Stimulated activated naive CD4-positive, alpha-beta T cell treated with Interleukin-2 at 50 U/mL for 16 hours (primary cell): ENCODE measurements around the gene BRD3OS.
"Not testable (repeated sequence)": the region's sequence is repeated elsewhere in the genome, so short reads cannot be mapped to it uniquely, and the experiment has no call there.

Source experiments
- DNase-seq: peaks from one replicate; lab custom pipeline; 2025; lab: John Stamatoyannopoulos, UW

Gene BRD3OS

GRCh38 chr9:134024828-134025605, at the start of gene BRD3OS:
Gene BRD3OS, plus strand, starts transcription at chr9:134025481. Its CDS starts 1,267 bp downstream, at chr9:134026748.
- DNase-seq = peak; percentile 93

GRCh38 chr9:133975511-133975910, 49.8 kb upstream of the BRD3OS start:
- no peak for DNase-seq

DNA sequence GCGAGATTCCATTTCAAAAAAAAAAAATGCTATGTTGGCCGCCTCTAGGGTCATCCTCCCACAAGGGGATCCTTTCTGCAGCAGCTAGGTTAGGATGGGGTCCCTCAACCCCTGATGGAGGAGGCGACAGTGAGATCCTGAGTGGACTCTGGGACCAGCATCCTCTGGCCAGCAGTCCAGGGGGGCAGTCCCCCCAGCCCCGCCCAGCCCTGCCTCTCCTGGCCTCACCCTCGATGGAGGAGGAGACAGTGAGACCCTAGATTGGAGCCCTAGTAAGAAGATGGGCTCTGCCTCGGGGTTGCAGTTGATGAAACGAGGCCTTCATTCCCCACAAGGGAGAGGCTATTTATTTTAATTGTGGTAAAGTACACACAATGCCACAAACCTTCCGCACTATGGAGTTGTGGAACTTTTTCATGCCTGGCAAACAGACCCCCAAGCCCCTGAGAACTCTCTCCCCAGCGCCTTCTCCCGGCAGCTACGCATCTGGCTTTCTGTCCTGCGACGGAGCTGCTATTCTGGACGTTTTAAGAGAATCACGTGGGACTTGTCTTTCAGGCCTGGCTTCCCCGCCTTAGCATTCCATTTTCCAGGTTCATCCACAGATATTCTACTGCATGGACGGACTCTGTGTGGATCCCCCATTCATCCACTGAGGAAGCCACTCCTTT, 49.0 kb upstream of the BRD3OS start:
- no peak for DNase-seq

DNA sequence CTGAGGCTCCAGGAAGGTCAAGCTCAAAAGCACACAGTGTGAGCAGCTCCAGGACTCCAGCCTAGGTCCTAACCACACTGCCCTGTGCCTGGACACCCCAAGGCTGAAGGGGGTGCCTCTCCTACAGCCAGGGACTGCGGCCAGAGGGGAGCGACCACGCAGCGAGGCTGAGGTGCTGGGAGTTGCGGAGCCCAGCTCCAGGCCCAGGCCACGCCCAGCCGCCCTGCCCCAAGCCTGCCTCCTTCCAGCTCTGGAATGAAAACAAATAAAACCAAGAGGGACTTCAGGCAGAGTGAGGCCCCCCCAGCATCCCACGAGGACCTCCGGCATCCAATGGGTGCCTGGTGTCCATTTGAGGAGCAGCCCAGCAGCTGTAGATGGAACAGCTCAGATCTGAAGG, 48.4 kb upstream of the BRD3OS start:
- no peak for DNase-seq

DNA sequence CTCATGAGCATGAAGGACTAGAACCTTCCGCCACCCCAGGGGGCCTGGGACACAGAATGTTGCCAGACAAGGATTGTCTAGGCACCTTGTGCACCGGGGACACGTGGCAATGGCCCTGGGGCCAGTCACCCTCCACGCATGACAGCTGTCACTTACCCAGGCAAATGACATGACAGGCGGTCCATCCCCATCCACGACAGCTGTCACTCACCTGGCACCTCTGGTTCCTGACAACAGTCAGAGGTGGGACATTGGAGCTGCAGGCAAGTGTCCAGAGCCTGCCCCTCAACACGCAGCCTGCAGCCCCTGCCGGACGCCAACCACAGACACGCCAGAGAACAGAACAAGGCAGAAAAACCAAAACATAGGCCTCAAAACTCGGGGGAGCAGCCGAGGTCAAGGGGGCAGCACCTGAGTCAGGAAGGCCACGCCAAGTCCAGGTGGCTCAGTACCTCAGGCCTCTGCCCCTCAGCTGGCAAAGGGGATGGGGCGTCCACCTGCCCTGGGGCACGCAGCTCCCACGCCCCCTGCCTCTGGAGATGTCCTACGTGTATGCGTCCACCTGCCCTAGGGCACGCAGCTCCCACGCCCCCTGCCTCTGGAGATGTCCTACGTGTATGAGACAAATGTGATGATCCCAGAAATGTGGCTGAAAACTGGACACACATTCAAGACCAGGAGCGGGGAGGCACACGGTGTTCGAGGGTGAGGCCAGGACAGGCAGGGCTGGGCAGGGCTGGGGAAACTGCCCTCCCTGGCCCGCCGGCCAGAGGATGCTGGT, 47.7 kb upstream of the BRD3OS start:
- DNase-seq = no peak

DNA sequence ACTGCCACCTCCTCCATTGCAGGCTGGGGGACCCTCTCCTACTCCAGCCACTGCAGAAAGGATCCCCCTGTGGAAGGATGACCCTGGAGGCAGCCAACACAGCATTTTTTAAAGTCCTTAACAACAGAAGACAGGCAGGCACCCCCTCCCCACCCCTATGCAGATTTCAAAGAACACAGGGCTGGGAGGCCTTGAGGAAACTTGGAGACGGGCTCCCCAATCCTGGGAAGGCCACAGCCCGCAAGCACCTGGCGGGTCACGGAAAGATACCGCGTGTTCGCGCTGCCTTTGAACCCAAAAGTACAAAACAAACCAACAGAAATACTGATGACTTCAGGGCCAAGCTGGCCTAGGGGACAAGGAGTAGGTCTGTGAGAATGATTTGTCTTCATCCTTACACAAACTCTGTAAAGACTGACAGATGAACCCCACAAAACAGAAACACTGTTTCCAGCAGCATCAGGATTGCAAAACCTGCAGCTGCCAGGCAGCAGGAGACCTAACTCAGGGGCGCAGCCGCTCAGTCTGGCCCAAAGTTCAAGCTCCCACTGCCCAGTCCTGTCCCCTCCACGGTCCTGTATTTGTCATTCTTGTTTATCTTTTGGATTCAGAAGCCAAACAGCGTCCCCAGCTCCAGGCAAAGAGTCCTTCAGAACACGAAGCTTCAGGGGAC, 46.9 kb upstream of the BRD3OS start:
- DNase-seq = no peak

- DNase-seq = no peak
Observed at GRCh38 chr9:133978899-133979272, 46.4 kb upstream of the BRD3OS start.

- no peak for DNase-seq
Observed at GRCh38 chr9:133979273-133979920, 45.9 kb upstream of the BRD3OS start.

DNA sequence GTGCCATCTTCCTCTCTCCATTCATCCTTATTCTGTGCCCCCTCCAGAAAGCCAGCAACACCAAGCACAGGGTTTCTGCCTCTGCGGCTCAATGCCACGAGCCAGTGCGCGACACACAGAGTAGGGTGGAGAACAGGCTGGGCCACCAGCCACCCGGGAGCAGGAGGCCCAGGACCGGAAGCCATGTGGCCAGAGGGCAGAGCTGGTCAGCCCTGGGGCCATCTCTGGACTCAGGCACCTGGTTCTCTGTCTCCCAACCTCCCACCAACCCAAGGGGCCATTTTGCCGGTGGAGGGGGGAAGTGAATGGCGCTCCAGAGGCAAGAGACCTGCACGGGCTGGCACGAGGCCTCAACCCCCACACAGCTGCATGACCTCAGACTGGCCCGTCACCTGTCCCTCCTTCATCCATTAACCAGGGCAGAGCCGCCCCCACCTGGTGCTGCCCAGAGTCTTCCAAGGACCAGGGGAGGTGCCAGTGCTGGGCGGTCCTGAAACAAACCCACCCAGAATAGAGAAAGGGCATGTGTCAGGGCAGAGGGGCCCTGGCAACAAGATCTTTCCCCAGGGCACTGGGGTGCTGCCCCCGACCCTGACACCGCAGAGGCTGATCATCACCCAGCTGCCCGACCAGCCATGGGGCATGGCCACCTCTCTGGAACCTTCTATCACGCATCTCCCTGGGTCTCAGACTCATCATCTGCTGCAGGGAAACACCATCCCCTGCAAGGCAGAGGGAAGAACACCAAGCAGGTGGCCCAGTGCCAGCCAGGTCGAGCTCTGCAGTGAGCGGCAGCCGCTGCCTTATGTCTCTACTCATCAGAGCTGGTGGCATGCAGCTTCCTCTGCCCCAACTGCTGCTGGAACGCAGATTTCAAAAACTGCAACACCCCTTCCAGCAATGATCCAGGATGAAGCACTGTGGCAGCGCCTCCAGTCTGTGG, 45.1 kb upstream of the BRD3OS start:
- DNase-seq = no peak

- no peak for DNase-seq
Observed at GRCh38 chr9:133980864-133981588, 44.3 kb upstream of the BRD3OS start.

DNA sequence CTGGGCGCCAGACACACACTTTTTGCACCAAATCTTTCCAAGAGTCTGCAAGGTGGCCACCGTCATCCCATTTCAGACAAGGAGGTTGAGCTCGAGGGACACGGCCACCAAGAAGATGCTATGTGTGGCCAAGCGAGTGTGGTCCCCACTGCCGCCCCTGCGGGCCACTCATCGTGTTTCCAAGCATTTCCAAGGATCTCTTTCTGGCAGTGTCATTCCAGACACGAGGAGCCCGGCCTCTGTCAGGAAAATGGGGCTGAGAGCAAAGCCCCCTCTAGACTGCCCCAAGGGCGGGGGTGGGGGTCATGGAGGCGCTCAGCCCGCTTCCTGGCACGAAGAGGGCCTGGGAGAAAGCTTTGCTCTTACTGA, 43.7 kb upstream of the BRD3OS start:
- DNase-seq = no peak

- DNase-seq = no peak
Observed at GRCh38 chr9:133981958-133982681, 43.2 kb upstream of the BRD3OS start.

DNA sequence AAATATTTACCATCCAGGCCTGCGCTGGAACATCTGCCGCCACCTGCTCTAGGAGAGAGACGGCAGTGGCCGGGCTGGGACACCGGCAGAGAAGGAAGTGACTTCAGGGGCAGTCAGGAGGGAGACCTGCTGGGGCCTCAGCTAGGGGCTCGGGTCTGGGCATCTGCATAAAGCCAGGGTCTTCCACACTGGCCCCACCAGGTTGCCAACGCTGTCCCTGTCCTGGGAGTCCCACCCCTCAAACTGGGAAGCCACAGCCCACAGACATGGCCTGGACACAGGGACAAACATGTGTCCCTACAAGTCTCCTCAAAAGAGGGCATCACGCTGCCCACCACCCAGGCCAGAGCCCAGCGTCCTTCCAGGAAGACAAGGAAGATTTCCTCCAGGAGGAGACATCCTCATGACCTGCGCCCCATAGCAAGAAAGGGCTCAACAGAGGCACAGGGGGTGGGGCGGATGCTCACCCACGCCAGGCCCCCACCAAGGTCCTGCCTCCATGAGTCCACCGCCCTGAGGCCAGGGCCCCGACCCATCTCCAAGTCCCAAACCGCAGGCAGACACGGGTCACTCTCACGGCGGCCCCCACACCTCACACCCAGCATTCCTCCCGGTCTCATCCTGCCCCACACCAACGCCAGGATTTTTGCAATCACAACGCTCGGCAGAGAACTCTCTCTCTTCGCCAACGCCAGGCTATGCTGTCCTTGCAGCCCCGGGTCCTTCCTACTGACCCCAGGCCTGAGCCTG, 42.1 kb upstream of the BRD3OS start:
- DNase-seq = no peak

DNA sequence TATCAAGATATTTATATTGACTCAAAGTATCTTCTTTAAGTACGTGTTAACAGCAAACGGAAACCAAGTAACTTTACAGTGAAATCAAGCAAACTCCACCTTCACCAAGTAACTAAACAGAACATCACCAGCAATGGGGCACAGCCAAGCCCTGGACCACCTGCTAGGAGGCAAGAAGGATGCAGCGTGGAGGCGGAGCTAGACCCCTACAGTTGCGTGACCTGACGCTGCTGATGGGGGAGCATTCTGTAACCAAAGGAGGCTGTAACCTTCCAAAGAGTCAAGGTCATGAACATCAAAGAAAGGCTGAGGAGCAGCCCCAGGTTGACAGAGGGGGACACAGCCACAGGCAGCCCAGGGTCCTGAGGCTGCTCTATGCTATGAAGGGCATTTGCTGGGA, 39.2 kb upstream of the BRD3OS start:
- no peak for DNase-seq

DNA sequence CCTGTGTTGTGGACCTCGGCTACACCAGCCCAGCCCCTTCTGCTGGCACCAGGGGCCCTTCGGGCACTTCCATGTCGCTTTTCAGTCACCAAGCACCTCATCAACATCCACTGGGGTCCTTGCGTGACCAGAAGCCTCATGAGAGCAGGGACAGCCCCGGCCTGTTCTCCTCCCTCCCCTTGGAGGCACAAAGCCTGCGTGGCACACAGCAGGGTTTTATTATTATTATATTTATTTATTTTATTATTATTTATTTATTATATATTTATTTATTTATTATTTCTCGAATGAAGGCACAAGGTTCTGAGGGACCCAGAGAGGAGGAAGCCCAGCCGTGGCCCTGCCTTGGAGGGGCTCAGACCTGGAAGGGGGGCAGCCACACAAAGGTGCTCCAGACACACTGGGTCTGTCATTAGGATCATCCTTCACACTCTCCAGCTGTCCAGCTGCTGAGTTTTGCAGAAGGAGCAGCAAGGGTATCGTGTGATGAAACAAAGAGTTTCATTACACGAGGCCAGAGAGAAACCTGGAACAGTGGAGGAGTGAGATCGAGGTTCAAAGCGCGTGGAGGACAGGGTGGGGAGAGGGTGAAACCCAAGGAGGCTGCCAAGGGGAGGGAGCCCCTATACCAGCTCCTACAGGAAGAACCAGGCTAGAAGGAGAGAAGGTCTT, 38.4 kb upstream of the BRD3OS start:
- no peak for DNase-seq

- no peak for DNase-seq
Observed at GRCh38 chr9:133987446-133987788, 37.9 kb upstream of the BRD3OS start.

DNA sequence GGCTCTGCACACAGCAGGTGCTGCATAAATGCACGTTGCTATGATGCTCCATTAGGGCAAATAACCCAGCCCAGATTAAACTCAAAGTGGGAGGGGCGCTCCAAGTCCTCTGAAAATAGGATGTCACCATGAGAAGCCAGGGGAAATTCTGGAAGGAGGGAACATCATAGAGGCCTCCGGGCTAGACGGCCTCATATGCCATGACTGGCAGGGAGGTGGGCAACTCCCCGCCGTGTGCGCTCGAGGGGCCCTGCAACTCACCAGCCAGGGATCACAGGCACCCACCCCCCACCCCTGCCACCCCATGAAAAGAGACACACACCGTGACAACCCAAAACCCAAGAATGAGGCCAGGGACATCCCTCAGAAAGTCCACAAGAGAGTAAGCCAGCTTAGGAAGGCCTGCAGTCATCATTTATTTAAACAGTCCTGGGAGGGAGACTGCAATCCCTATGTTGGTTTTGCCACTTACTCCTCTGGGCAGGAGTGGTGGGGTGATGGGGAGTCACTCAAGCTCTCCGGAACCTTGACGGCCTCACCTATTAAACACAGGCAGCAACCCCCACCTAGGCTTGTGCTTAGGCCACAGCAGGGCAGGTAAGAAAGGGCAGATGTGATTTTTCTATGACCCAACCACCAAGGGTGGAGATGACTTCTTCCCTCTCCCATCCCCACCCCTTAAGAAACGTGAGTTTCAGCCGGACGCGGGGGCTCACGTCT, 37.2 kb upstream of the BRD3OS start:
- no peak for DNase-seq

DNA sequence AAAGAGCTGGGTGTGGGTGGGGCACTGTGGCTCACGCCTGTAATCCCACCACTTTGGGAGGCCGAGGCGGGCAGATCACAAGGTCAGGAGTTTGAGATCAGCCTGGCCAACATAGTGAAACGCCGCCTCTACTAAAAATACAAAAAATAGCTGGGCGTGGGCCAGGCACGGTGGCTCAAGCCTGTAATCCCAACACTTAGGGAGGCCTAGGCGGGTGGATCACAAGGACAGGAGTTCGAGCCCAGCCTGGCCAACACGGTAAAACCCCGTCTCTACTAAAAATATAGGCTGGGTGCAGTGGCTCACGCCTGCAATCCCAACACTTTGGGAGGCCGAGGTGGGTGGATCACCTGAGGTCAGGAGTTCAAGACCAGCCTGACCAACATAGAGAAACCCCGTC, 36.5 kb upstream of the BRD3OS start:
- not testable (repeated sequence) for DNase-seq
